Adrenal gland (tissue), 19 donors: ENCODE results near the gene ARMH1. TPM values are rescaled to one million over a fixed set of nuclear protein-coding genes. Genes with fewer than 3 reads are reported as not detected.

Experiments used
- DNase-seq, 7 donors: peaks; one replicate each; pipeline ENCODE4 v3.0.0-alpha.2; 2019 to 2020
- H3K27ac ChIP-seq, 5 donors: fragments of 200-600 bp; sonication (generic) in 4 of 5; 1 replicate in 3 of 5; 2 replicates in 2 of 5; pipeline versions ENCODE4 v1.5.1 to v1.8.0; 2016 to 2020; ENCODE audit warnings: mild to moderate bottlenecking in 1 of 5
- H3K27me3 ChIP-seq: fragments of 200-600 bp; 2 replicates; pipeline ENCODE4 v1.8.0; 2021
- H3K36me3 ChIP-seq, 2 donors: fragments of 200-600 bp; replicated peaks in 1 of 2; 1 replicate in 1 of 2; 2 replicates in 1 of 2; pipeline versions ENCODE4 v1.5.1 to v1.8.0; 2018 to 2022
- H3K4me1 ChIP-seq, 2 donors: fragments of 200-600 bp; replicated peaks in 1 of 2; 1 replicate in 1 of 2; 2 replicates in 1 of 2; pipeline versions ENCODE4 v1.5.1 to v1.8.0; 2018 to 2021
- H3K4me3 ChIP-seq, 4 donors: fragments of 200-600 bp; sonication (generic) in 3 of 4; one replicate each; pipeline ENCODE4 v1.5.1; 2016 to 2018
- H3K9me3 ChIP-seq, 3 donors: fragments of 200-600 bp; sonication (generic) in 1 of 3; replicated peaks in 1 of 3; 1 replicate in 2 of 3; 2 replicates in 1 of 3; pipeline versions ENCODE4 v1.5.1 to v1.8.0; 2016 to 2021
- POLR2A ChIP-seq, 2 donors: fragments of 450-650 bp; IDR thresholded peaks; one replicate each; pipeline ENCODE4 v1.6.1; 2017; ENCODE audit warnings: antibody characterized with exemption in 2 of 2, mild to moderate bottlenecking in 2 of 2, moderate library complexity in 1 of 2
- WGBS, 4 donors: extraction: QIAGEN DNeasy Blood & Tissue Kit in 2 of 4; methylation state at CpG; one replicate each; pipeline versions ENCODE4 v1.1.5 to v1.1.7; 2013 to 2017; 5-methylcytosine and 5-hydroxymethylcytosine counted together
- intact Hi-C, 2 donors: fragments of 100-400 bp; cut with DNase I; formaldehyde crosslinking; loops; one replicate each; pipeline versions ENCODE4 v1.14.1 to v1.15.0; 2022 to 2023
- long read RNA-seq, 10 donors: library from polyadenylated mRNA in 3 of 10; unstranded in 2 of 10; stranded (forward) in 1 of 10; transcript quantifications; one replicate each; pipeline ENCODE4 v2.0.0 and lab custom pipeline, GENCODE V29; 2021 to 2026
- polyA plus RNA-seq, 3 donors: library from polyadenylated mRNA; stranded (reverse); fragments of 200-250 nt in 2 of 3; fragments of 350-450 nt in 1 of 3; fragmentation: Illumina TruSeq in 1 of 3; extraction: RNeasy Lipid Tissue Mini Kit (QIAGEN cat#74804) in 1 of 3; gene quantifications; one replicate each; pipeline ENCODE4 v1.2.3, GENCODE V29; 2013 to 2014
- total RNA-seq, 9 donors: library from RNA; depleted of rRNA in 4 of 9; stranded (reverse); fragments of >200 nt in 4 of 9; fragments of 120-200 nt in 1 of 9; fragmentation: NEBNext Ultra II Directional in 1 of 9; extraction: Animal tissue kit (Norgen Biotek cat#: 25700) in 1 of 9; gene quantifications; one replicate each; pipeline versions ENCODE4 v1.1.0 to v1.2.4, GENCODE V29; 2013 to 2023
- TF ChIP-seq, protein P1 (sequence below), 6 experiments: fragments of 450-650 bp in 4 of 6; fragments of 200-600 bp in 2 of 6; sonication (generic) in 1 of 6; IDR thresholded peaks; 1 replicate in 5 of 6; 2 replicates in 1 of 6; pipeline versions ENCODE4 v1.5.1 to v1.8.0; 2016 to 2021; ENCODE audit warnings: antibody characterized with exemption in 6 of 6, mild to moderate bottlenecking in 2 of 6, moderate library complexity in 1 of 6
- donor health status: healthy with polysubstance abuse.
- donor health status: Bipolar disorder and iron deficiency.
- donor health status: DM: yes; HTN: yes; CAD: no.
- donor health status: DM: no; HTN: no; CAD: no.
- donor health status: DM: no; HTN: no; CAD: no.
- donor health status: DM: yes; HTN: yes; CAD: no.

Gene ARMH1
- total RNA-seq (10 to 100 TPM in 1 of 9 donors, 1 to 10 TPM in 6, under 1 TPM in 2; 0.18 to 12.4 (median 3.9) TPM), polyA plus RNA-seq (10 to 100 TPM in 2 of 3 donors, 1 to 10 TPM in 1; 1.8 to 76.0 (median 47.7) TPM)
- long read RNA-seq, donor 1: 0 reads
- long read RNA-seq, donor 2, partial matches to known transcripts: 0 of 1 reads
- long read RNA-seq, donor 2, other reads (novel, unspliced or antisense): 0 of 1 reads
- long read RNA-seq, donor 3, partial matches to known transcripts: 0 of 1 reads
- long read RNA-seq, donor 3, other reads (novel, unspliced or antisense): 0 of 1 reads
- long read RNA-seq, donor 4: 0 reads
- long read RNA-seq, donor 5, partial matches to known transcripts: 0 of 7 reads
- long read RNA-seq, donor 5, other reads (novel, unspliced or antisense): 7 of 7 reads
- long read RNA-seq, donor 6: 0 reads
- long read RNA-seq, donor 7: 0 reads
- long read RNA-seq, donor 8: 0 reads
- long read RNA-seq, donor 9: 0 reads
- long read RNA-seq, donor 10: 0 reads

DNA sequence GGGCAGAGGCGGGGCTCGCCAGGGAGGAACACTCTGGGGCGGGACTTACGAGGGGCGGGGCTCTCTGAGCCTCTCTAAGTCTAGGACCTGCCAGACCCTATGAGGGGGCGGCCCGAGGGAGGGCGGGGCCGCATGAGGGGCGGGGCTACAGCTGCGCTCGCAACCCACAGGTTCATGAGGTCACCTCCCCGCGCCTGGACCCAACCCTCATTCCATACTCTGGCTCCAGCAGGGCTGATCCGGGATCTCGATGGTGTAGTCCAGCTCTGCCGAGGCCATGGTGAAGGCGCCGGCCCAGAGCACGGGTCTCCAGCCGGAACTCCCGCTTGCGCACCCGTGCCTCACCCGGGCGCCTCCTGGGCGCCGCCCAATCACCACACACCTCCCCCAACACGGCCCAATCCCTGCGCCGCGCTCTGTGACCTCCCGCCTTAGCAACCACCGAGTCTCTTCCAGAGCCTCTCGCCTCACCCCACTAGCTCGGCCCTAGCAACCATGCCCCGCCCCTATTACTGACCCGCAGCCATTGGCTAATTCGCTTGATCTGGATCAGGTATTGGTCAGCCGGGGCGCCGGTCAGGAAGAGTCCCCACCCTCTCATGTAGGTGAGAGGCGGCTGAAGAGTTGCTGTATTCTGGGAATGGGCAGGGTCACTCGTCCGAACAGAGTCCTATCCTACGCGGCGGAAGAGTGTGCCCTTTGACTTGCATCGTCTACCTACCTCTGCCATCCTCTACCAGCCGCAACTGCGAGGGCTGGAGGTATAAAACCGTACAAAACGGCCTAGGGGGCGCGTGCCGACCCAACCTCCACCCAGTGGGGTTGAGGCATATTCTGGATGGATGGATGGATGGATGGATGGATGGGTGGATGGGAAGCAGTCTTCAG, at the start of gene ARMH1, which contains the start of gene TMEM53:
Gene ARMH1 (plus strand): TSS at position 602 of the 888 bp plus-strand sequence. CDS start 14,984 bp downstream, outside the sequence.
Gene TMEM53 (minus strand): TSS at position 369 of the 888 bp plus-strand sequence. CDS start 90 bp downstream, at position 279.
- no peaks in the 10 kb centered on the region for H3K9me3 ChIP-seq
- intact Hi-C loops: no loop called here
- 1 to 5% (median 2%) methylated on average over 14 to 56 of the region's 56 CpGs for WGBS, 4 donors
- peaks cover 31 to 70% of the 10 kb centered on the region in 2 donors for H3K4me1 ChIP-seq
- DNase-seq: peak; percentile 99 to 100 (median 100)
- H3K27me3 ChIP-seq: no peaks in the 10 kb centered on the region
- TF ChIP-seq POLR2A (IDR thresholded peaks at IDR 0.05): peak in 1 of 2 donors; percentile 64
- TF ChIP-seq, protein P1, sequence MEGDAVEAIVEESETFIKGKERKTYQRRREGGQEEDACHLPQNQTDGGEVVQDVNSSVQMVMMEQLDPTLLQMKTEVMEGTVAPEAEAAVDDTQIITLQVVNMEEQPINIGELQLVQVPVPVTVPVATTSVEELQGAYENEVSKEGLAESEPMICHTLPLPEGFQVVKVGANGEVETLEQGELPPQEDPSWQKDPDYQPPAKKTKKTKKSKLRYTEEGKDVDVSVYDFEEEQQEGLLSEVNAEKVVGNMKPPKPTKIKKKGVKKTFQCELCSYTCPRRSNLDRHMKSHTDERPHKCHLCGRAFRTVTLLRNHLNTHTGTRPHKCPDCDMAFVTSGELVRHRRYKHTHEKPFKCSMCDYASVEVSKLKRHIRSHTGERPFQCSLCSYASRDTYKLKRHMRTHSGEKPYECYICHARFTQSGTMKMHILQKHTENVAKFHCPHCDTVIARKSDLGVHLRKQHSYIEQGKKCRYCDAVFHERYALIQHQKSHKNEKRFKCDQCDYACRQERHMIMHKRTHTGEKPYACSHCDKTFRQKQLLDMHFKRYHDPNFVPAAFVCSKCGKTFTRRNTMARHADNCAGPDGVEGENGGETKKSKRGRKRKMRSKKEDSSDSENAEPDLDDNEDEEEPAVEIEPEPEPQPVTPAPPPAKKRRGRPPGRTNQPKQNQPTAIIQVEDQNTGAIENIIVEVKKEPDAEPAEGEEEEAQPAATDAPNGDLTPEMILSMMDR (IDR thresholded peaks at IDR 0.05): no peak
- no peaks in the 10 kb centered on the region for H3K36me3 ChIP-seq
- H3K4me3 ChIP-seq: peak within 1 kb of the TSS in 3 of 4 donors; percentile 44 to 86 (median 62)
- H3K27ac ChIP-seq: peak within 1 kb of the TSS; percentile 75 to 99 (median 87)

- H3K4me3 ChIP-seq: no peak overlapping the region
- 90 to 97% (median 95%) methylated on average over 6 to 7 of the region's 7 CpGs for WGBS, 4 donors
- intact Hi-C loops: no loop called here
- no peaks in the 10 kb centered on the region for H3K9me3 ChIP-seq
- no peak for DNase-seq
- H3K4me1 ChIP-seq: no peaks in the 10 kb centered on the region
- H3K36me3 ChIP-seq: no peaks in the 10 kb centered on the region
- no peaks in the 10 kb centered on the region for H3K27me3 ChIP-seq
- H3K27ac ChIP-seq: no peak overlapping the region
- TF ChIP-seq, protein P1 (IDR thresholded peaks at IDR 0.05): no peak
- no peak for TF ChIP-seq POLR2A (IDR thresholded peaks at IDR 0.05)
Measured at GRCh38 chr1:44625348-44625747, 49.2 kb upstream of the ARMH1 start.

GRCh38 chr1:44628962-44629756, 45.4 kb upstream of the ARMH1 start:
- Histone ChIP-seq H3K4me3 (no peak overlapping the region), H3K9me3 (no peaks in the 10 kb centered on the region), H3K27ac (peak overlapping the region in 3 of 5 donors; percentile 43 to 54 (median 51)), H3K27me3 (no peaks in the 10 kb centered on the region), H3K4me1 (peaks cover 7 to 25% of the 10 kb centered on the region in 2 donors), H3K36me3 (peaks cover 0 to 10% of the 10 kb centered on the region in 2 donors)
- TF ChIP-seq POLR2A (IDR thresholded peaks at IDR 0.05): no peak
- 43 to 54% (median 48%) methylated on average over 5 of the region's 5 CpGs for WGBS, 4 donors
- intact Hi-C loops: no loop called here
- peak in 4 of 7 donors; percentile 33 to 66 (median 64) for DNase-seq

- no peaks in the 10 kb centered on the region for H3K27me3 ChIP-seq
- no peaks in the 10 kb centered on the region for H3K9me3 ChIP-seq
- 56 to 72% (median 69%) methylated on average over 2 of the region's 2 CpGs for WGBS, 4 donors
- H3K4me1 ChIP-seq: peaks cover 7 to 31% of the 10 kb centered on the region in 2 donors
- no peak overlapping the region for H3K4me3 ChIP-seq
- H3K27ac ChIP-seq: no peak overlapping the region
- intact Hi-C loops: no loop called here
- no peak for DNase-seq
- TF ChIP-seq, protein P1 (IDR thresholded peaks at IDR 0.05): no peak
- no peak for TF ChIP-seq POLR2A (IDR thresholded peaks at IDR 0.05)
- peaks cover 0 to 19% of the 10 kb centered on the region in 2 donors for H3K36me3 ChIP-seq
Measured at GRCh38 chr1:44630116-44630515, 44.4 kb upstream of the ARMH1 start.
